ENCODE data around the gene CERK.
"Not testable (repeated sequence)": the region's sequence is repeated elsewhere in the genome, so short reads cannot be mapped to it uniquely, and the experiment has no call there.

CERK gene, protein sequence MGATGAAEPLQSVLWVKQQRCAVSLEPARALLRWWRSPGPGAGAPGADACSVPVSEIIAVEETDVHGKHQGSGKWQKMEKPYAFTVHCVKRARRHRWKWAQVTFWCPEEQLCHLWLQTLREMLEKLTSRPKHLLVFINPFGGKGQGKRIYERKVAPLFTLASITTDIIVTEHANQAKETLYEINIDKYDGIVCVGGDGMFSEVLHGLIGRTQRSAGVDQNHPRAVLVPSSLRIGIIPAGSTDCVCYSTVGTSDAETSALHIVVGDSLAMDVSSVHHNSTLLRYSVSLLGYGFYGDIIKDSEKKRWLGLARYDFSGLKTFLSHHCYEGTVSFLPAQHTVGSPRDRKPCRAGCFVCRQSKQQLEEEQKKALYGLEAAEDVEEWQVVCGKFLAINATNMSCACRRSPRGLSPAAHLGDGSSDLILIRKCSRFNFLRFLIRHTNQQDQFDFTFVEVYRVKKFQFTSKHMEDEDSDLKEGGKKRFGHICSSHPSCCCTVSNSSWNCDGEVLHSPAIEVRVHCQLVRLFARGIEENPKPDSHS

GRCh38 chr22:46737976-46738646 lies at the start of gene CERK:
TSS of gene CERK (minus strand) at chr22:46738252. CDS start at chr22:46738148, 104 bp downstream.
- peak; percentile 85 for DNase-seq

- DNase-seq, result no peak
These were observed 45.7 kb upstream of the CERK start for GRCh38 chr22:46783721-46784120.

DNA sequence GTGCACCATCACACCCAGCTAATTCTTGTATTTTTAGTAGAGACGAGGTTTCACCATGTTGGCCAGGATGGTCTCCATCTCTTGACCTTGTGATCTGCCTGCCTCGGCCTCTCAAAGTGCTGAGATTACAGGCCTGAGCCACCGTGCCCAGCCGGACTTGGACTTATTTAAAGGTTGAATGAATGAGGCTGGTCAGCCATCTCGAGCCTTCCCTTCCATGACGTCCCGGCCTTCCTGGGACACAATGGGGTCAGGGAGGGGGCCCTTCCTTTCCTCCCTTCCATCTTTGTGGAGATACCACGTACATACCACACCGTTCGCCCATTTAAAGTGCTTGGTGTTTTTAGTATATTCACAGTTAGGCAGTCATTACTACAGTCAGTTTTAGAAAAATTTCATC lies 44.1 kb upstream of the CERK start:
- not testable (repeated sequence) for DNase-seq

GRCh38 chr22:46781291-46781690 lies 43.2 kb upstream of the CERK start:
- no peak for DNase-seq

GRCh38 chr22:46780453-46780852 lies 42.4 kb upstream of the CERK start:
- no peak for DNase-seq

DNA sequence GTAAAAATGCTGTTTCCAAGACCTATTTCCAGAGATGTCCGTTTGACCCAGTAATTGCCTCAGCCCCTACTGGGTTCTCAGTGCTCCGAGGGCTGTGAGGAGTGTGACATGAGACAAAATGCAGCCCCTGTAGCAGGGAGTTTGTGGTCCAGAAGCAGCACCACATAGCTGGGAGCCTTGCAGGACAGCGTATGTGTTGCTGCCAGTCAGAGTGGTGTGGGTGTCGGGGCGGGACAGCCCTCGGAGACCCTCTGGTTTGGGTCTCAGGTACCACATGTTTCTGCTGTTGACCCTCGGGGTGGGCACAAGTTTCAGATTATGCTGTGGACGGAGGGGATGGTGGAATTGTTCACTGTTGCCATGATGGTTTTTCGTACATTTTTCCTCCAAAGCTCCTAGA lies 41.6 kb upstream of the CERK start:
- no peak for DNase-seq

DNA sequence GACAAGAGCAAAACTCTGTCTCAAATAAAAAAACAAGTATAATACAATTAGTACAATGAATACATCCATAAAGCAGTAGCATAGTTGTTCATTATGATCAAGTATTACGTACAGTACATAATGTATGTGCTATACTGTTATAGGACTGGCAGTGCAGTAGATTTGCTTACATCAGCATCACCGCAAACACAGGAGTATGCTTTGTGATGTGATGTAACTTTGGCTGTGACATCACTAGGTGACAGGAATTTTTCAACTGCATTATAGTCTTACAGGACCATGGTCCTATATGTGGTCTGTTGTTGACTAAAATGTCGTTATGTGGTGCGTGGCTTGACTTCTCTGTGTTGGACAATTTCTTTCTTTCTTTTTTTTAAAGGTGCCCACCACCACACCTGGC lies 41.0 kb upstream of the CERK start:
- DNase-seq, result no peak

DNA sequence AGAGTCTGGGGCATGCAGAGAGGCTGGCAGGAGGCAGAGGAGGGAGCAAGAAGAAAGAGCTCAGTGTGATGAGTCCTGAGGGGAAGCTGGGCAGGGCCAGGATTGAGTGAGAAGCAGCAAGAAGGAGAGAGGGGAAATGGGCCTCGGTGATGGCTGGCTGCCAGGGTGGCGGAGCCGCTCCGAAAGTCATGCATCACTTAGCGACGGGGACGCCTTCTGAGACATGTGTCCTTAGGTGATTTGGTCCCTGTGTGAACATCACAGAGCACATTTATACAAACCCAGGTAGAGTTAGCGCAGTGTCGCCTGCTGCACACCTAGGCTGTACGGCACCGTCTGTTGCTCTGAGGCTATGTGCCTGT lies 39.5 kb upstream of the CERK start:
- no peak for DNase-seq

DNA sequence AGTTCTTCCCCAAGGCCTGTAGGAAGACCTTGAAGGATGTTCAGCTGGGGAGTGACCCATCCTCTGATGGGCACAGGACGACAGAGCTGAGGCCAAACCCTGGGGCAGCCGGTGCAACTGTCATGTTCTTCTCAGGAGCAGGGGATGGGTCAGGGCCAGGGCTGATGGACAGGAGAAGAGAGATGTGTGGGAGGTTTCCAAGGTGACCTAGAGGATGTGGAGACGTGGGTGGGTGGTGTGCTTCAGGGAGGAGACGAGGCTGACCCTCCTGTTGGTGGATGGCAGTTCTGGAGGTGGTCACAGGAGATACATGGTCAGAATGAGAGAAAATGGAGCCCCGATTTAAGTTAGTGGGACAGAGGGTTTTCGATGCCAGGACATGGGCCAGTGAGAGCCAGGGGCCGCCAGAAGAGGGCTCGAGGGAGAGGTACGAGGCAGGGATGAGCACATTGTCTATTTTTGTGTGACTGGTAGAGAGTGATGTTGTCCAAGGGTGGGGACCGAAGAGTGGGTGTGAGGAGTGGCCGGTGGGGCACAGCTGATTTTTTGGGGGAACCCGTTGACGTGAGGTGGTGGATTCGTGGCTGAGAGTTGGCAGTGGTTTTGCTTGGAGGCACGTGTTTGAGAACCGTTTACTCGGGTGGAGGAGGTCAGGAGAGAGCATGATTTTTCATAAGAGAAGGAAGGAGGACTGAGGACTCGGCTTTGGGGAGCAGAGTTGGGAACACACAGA lies 39.0 kb upstream of the CERK start:
- DNase-seq, result no peak

DNA sequence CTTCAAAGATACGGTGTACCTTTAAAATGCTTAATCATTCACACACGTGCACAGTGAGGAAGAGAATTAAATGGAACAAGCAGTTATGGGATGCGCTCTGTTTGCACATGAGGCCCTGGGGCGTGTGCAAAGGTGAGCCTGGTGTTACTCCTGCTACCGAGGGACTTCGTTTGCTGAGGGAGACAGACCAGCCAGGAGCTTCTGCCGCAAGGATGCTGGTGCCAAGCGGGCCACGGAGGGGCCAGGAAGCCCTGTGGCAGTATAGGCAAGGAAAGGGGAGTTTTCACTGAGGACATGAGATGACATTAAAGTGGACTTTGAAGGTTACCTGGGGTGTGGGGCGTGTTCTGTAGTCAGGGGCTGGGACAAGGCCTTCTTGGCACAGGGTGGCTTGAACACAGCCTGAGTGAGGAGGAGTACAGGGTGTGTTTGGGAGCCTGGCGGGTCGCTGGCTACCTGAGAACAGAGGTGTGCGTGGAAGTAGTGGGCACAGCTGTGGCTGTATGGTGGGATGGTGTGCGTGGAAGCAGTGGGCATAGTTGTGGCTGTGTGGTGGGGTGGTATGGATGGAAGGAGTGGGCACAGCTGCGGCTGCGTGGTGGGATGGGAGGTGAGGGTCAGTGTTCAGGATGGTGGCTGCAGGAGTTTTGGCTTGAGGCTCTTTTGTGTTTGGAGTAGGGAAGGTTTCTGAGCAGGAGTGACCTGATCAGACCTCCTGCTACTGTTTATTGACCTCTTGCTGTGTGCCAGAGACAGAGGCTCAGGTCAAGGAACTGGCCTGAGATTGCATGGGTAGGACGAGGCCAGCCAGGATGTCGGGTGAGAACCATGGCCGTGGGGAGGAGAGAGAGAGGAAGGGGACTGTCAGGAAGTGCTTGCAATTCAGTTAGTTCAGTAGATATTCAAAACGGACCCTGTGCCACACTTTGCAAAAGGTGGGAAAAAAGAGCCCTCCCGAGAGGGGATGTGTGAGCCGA lies 38.1 kb upstream of the CERK start:
- DNase-seq, result no peak

GRCh38 chr22:46774980-46775849 lies 37.2 kb upstream of the CERK start:
- no peak for DNase-seq

- DNase-seq, result peak; percentile 36
These were observed 36.4 kb upstream of the CERK start for GRCh38 chr22:46774253-46774979.

GRCh38 chr22:46773076-46773475 lies 35.0 kb upstream of the CERK start:
- no peak for DNase-seq

GRCh38 chr22:46770726-46771125 lies 32.7 kb upstream of the CERK start:
- peak; percentile 41 for DNase-seq

GRCh38 chr22:46770151-46770641 lies 32.1 kb upstream of the CERK start:
- no peak for DNase-seq

GRCh38 chr22:46769706-46770105 lies 31.7 kb upstream of the CERK start:
- DNase-seq, result no peak

DNA sequence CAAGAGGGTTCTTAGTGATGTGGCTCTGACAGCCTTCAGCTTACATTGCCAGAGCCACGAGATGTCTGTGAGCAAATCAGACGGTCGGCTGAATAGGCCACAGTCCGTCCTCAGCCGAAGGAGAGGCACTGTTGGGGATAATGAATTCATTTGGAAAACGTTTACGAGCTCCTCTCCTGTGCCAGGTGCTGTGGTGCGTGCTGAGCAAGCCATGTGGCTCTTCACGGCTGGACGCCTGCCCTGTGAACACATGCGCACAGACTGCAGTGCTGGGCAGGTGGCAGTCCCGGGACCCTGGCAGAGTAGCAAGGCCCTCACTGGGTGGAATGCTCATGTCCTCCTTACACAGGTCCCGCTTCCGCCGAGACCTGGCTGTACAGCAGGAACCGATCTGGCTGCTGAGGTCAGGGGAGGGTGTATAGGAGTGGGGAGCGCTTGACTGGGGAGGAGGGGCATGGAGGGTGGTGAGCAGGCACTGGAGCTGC lies 31.2 kb upstream of the CERK start:
- no peak for DNase-seq

DNA sequence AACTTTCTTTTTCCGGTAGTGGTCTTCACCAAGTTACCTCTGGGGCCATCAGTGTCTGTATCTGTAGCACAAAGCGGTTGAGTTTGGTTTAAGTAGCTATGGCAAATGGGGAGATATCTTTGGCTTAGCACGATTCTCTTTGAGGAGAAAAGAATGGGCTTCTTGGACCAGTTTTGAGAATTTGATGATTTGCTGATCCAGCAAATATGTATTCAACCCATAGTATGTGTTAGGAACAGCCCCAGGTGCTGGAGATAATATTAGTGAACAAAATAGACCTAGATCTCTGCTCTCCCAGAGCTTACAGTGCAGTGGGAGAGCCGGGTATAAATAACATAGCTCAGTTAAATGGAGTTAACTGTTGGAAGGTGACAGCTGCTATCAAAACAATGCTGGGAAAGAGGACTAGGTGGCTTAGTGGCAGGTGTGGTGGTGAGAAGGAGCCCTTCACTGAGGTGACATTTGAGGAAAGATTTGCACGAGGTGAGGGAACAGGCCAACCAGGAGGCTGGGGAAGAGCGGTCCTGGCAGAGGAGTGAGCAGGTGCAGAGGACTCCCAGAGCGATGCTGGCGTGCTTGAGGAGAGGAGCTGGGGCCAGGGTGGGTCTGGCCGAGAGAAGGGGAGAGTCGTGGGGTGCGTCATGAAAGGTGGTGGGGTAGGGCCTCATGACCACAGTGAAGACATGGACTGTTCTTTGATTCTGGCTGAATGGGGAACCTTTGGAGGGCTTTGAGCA lies 29.4 kb upstream of the CERK start:
- no peak for DNase-seq

GRCh38 chr22:46766611-46767010 lies 28.6 kb upstream of the CERK start:
- no peak for DNase-seq
